ENCODE data around the gene SYNE1. TPM values are rescaled to one million over a fixed set of nuclear protein-coding genes. Genes with fewer than 3 reads are reported as not detected.

The SYNE1 gene
- total RNA-seq, 1 experiment from 2014 or later: 6.5 TPM

- TF ChIP-seq CDX4 (CRISPR knock-in tag; IDR thresholded peaks at IDR 0.05; ENCODE audit: borderline replicate concordance) (no peak), NFE2L1 (CRISPR knock-in tag; IDR thresholded peaks at IDR 0.05) (no peak), E2F5 (CRISPR knock-in tag; IDR thresholded peaks at IDR 0.05) (no peak), E2F1 (CRISPR knock-in tag; IDR thresholded peaks at IDR 0.05) (no peak), ZNF232 (CRISPR knock-in tag; IDR thresholded peaks at IDR 0.05) (no peak), CBFB (CRISPR knock-in tag; IDR thresholded peaks at IDR 0.05; ENCODE audit: low read depth) (no peak), MAX (CRISPR knock-in tag; IDR thresholded peaks at IDR 0.05) (no peak), ATF2 (CRISPR knock-in tag; IDR thresholded peaks at IDR 0.05; ENCODE audit: borderline replicate concordance, low read depth) (no peak), USF1 (CRISPR knock-in tag; IDR thresholded peaks at IDR 0.05) (no peak), ZBTB21 (CRISPR knock-in tag; IDR thresholded peaks at IDR 0.05; ENCODE audit: borderline replicate concordance) (no peak), TEAD4 (CRISPR knock-in tag; IDR thresholded peaks at IDR 0.05) (no peak), ATF3 (CRISPR knock-in tag; conservative IDR thresholded peaks at IDR 0.05) (no peak), ZNF219 (CRISPR knock-in tag; IDR thresholded peaks at IDR 0.05; ENCODE audit: borderline replicate concordance) (no peak)
These were observed 537.5 kb downstream of the SYNE1 start (continued) for GRCh38 chr6:152099446-152100182.

- ChIA-PET POLR2A (no interaction called here), CTCF (no interaction called here)
- Mint-ChIP-seq H3K27ac (no peak overlapping the region), H3K4me1 (peaks cover 16% of the 10 kb centered on the region), H3K27me3 (ENCODE audit: low read depth) (no peaks in the 10 kb centered on the region), H3K9me3 (no peaks in the 10 kb centered on the region), H3K36me3 (no peaks in the 10 kb centered on the region), H3K4me3 (no peak overlapping the region)
- DNase-seq (ENCODE audit: low spot score) (no peak), ATAC-seq (no peak)
- TF ChIP-seq ATF6 (CRISPR knock-in tag; IDR thresholded peaks at IDR 0.05) (no peak), ZNF416 (CRISPR knock-in tag; IDR thresholded peaks at IDR 0.05) (no peak)
These were observed 538.5 kb downstream of the SYNE1 start for GRCh38 chr6:152098683-152099082.

Data from WTC11 (cell line).